Measurements from ENCODE around the gene SLC3A2. TPM values are rescaled to one million over a fixed set of nuclear protein-coding genes. Genes with fewer than 3 reads are reported as not detected.
A peak's percentile ranks its signal among the peaks of the same experiment; 100 is the strongest.

SLC3A2 gene
- total RNA-seq, 3 donors from 2014 or later (not counting 1 experiment from before 2014, with no cell fraction given): 200 to 235 (median 207) TPM

DNA sequence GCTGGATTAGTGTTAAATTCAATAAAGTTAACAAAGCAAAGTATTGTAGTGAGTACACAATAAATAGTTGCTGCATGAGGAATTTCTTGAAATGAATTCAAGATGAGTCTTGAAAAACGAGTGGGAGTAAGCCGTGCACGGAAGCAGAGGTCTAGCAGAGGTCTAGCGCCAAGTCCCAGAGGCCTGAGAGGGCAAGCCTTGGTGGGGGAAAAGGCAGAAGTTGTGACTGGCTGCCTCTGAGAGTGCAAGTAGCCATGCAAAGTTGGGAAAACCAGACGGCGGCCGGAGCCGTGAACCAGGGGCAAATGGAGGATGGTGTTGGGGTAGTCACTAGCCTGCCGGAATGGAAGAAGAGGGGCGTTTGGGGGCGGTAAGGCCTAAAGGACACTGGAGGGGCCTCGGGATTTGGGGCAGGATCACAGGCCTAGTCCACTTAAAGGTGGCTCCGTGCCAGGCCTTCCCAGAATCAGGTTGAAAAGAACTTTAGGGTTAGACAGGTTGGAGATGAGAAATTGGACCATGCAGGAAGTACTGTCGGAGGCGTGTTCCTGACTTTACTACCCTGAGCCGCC lies 379 bp upstream of the SLC3A2 start:
- H3K4me1 Mint-ChIP-seq: peaks cover 41 to 51% of the 10 kb centered on the region in 2 donors
- no peak for ATAC-seq

DNA sequence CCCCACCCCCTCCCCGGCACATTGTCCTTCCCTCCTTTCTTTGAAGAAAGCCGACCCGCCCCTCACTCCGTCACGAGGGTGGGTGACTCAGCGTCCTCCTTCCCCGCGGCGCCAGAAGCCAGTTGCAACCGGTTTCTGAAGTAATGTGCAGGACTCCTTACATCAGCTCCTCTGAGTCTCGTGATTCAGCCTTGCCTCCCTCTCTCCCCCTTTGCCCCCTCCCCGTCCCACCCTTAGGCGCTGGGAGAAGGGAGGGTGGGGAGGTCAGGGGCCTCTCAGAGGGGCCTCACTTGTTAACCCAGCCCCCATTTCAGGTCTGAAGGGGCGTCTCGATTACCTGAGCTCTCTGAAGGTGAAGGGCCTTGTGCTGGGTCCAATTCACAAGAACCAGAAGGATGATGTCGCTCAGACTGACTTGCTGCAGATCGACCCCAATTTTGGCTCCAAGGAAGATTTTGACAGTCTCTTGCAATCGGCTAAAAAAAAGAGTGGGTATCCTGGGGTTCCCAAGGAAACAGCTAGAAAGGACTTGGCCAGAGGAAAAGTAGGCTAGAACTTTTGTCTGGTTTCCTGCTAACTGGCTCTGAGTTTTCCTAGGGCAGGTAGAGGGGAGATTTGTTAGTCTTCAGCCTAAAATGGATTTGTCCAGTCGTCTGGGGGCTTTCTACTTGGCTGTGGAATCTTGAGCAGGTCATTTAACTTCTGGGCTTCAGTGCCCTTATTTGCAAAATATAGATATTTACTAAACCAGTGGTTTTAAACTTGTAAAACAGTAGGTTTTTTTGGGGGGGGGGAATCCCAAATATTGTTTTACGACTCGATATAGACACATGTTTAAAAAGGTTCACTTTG lies 1.1 kb downstream of the SLC3A2 start:
- ATAC-seq (peak; percentile 66 to 84 (median 73)), DNase-seq (peak; percentile 94 to 95)
- Histone ChIP-seq H3K9me3 (ENCODE audit: control insufficient read depth, insufficient read depth, low read length) (no peaks in the 10 kb centered on the region), H3K36me3 (ENCODE audit: control insufficient read depth, insufficient read depth, low read length) (peaks cover 41% of the 10 kb centered on the region), H3K27ac (ENCODE audit: low read length) (peak overlapping the region; percentile 90), H3K27me3 (ENCODE audit: control insufficient read depth, insufficient read depth, low read length) (no peaks in the 10 kb centered on the region), H3K4me3 (ENCODE audit: low read length) (peak overlapping the region; percentile 100), H3K4me1 (ENCODE audit: control insufficient read depth, insufficient read depth, low read length) (peaks cover 36% of the 10 kb centered on the region)
- 10% methylated on average over 18 of the region's 21 CpGs for WGBS (ENCODE audit: insufficient coverage)
- intact Hi-C loops (cut with micrococcal nuclease): loop anchor here (1.0 to 5.0 kb wide), 6 partner anchors 19 to 326 kb away; partner anchors contain the start of genes TMEM179B, TTC9C and TUT1
- Mint-ChIP-seq H3K4me1 (peaks cover 41 to 56% of the 10 kb centered on the region in 2 donors), H3K27ac (peak overlapping the region; percentile 99), H3K9me3 (no peaks in the 10 kb centered on the region), H3K4me3 (peak overlapping the region; percentile 100), H3K27me3 (ENCODE audit: low read depth in 2 of 2) (no peaks in the 10 kb centered on the region), H3K36me3 (peaks cover 28% of the 10 kb centered on the region)
- TF ChIP-seq, protein P1, sequence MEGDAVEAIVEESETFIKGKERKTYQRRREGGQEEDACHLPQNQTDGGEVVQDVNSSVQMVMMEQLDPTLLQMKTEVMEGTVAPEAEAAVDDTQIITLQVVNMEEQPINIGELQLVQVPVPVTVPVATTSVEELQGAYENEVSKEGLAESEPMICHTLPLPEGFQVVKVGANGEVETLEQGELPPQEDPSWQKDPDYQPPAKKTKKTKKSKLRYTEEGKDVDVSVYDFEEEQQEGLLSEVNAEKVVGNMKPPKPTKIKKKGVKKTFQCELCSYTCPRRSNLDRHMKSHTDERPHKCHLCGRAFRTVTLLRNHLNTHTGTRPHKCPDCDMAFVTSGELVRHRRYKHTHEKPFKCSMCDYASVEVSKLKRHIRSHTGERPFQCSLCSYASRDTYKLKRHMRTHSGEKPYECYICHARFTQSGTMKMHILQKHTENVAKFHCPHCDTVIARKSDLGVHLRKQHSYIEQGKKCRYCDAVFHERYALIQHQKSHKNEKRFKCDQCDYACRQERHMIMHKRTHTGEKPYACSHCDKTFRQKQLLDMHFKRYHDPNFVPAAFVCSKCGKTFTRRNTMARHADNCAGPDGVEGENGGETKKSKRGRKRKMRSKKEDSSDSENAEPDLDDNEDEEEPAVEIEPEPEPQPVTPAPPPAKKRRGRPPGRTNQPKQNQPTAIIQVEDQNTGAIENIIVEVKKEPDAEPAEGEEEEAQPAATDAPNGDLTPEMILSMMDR (IDR thresholded peaks at IDR 0.05): no peak

More for the DNA sequence above, 379 bp upstream of the SLC3A2 start:
- intact Hi-C loops (cut with micrococcal nuclease): loop anchor here (2.0 to 5.0 kb wide), 3 partner anchors 18 to 288 kb away; partner anchors contain the start of gene TUT1
- under 1% methylated on average over 16 of the region's 16 CpGs for WGBS (ENCODE audit: insufficient coverage)
- Mint-ChIP-seq H3K27ac (peak overlapping the region; percentile 99), H3K4me3 (peak overlapping the region; percentile 100), H3K27me3 (ENCODE audit: low read depth in 2 of 2) (no peaks in the 10 kb centered on the region), H3K36me3 (peaks cover 24% of the 10 kb centered on the region), H3K9me3 (no peaks in the 10 kb centered on the region)
- Histone ChIP-seq H3K9me3 (ENCODE audit: control insufficient read depth, insufficient read depth, low read length) (no peaks in the 10 kb centered on the region), H3K4me1 (ENCODE audit: control insufficient read depth, insufficient read depth, low read length) (peaks cover 34% of the 10 kb centered on the region), H3K27me3 (ENCODE audit: control insufficient read depth, insufficient read depth, low read length) (no peaks in the 10 kb centered on the region), H3K4me3 (ENCODE audit: low read length) (peak overlapping the region; percentile 100), H3K27ac (ENCODE audit: low read length) (peak overlapping the region; percentile 90), H3K36me3 (ENCODE audit: control insufficient read depth, insufficient read depth, low read length) (peaks cover 27% of the 10 kb centered on the region)
- TF ChIP-seq, protein P1 (IDR thresholded peaks at IDR 0.05): no peak
- DNase-seq: no peak

DNA sequence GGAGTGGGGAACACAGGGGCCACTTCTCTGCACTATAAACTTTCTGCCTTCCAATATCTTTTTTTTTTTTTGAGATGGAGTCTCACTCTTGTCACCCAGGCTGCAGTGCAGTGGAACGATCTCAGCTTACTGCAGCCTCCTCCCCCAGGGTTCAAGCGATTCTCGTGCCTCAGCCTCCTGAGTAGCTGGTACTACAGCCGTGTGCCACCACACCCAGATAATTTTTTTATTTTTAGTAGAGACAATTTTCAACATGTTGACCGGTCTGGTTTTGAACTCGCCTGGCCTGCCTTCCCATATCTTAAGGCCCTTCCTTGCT lies 1.7 kb downstream of the SLC3A2 start:
- peak overlapping the region; percentile 100 for H3K4me3 Mint-ChIP-seq
- peaks cover 36% of the 10 kb centered on the region for H3K4me1 ChIP-seq (ENCODE audit: control insufficient read depth, insufficient read depth, low read length)
- DNase-seq (no peak), ATAC-seq (no peak)
- H3K36me3 ChIP-seq (ENCODE audit: control insufficient read depth, insufficient read depth, low read length): peaks cover 46% of the 10 kb centered on the region
- TF ChIP-seq, protein P1 (IDR thresholded peaks at IDR 0.05): no peak
- peaks cover 28% of the 10 kb centered on the region for H3K36me3 Mint-ChIP-seq
- H3K4me3 ChIP-seq (ENCODE audit: low read length): peak overlapping the region; percentile 100
- peak overlapping the region; percentile 90 for H3K27ac ChIP-seq (ENCODE audit: low read length)
- no peaks in the 10 kb centered on the region for H3K27me3 ChIP-seq (ENCODE audit: control insufficient read depth, insufficient read depth, low read length)
- intact Hi-C loops (cut with micrococcal nuclease): loop anchor here (5.0 kb wide), 1 partner anchor 290 kb away; the partner anchor contains the start of gene TUT1
- H3K9me3 Mint-ChIP-seq: no peaks in the 10 kb centered on the region
- 62% methylated on average over 6 of the region's 6 CpGs for WGBS (ENCODE audit: insufficient coverage)
- peaks cover 41 to 56% of the 10 kb centered on the region in 2 donors for H3K4me1 Mint-ChIP-seq
- no peaks in the 10 kb centered on the region for H3K9me3 ChIP-seq (ENCODE audit: control insufficient read depth, insufficient read depth, low read length)
- peak overlapping the region; percentile 99 for H3K27ac Mint-ChIP-seq
- H3K27me3 Mint-ChIP-seq (ENCODE audit: low read depth in 2 of 2): no peaks in the 10 kb centered on the region

All from natural killer cell (primary cell).